A673 (cell line): ENCODE results near the gene PFDN2. TPM values are rescaled to one million over a fixed set of nuclear protein-coding genes. Genes with fewer than 3 reads are reported as not detected.

ENCODE experiments used
- BruUV-seq: library from RNA; stranded (reverse); fragments of 400-500 nt; replicated peaks from 2 replicates; lab custom pipeline; 2021; lab: Mats Ljungman, UMichigan
- CTCF ChIA-PET: fragments of 300-600 bp; sonication (Branson Sonifier 250); formaldehyde crosslinking; loops from one replicate; lab custom pipeline; 2022; ENCODE audit warnings: antibody characterized with exemption; lab: Charles Lee
- POLR2A ChIA-PET: fragments of 300-600 bp; sonication (Branson Sonifier 250); formaldehyde crosslinking; loops from one replicate; lab custom pipeline; 2022; ENCODE audit warnings: antibody characterized with exemption; ENCODE audit not compliant: low non-redundant PET; lab: Charles Lee
- DNase-seq: peaks from one replicate; pipeline ENCODE4 v3.0.0-alpha.2; 2015; ENCODE audit warnings: low spot score
- H3K27ac ChIP-seq: fragments of 200-600 bp; sonication (generic); 2 replicates; pipeline ENCODE4 v1.5.1; 2016; ENCODE audit warnings: mixed run types, low read depth, mild to moderate bottlenecking, mixed read lengths, antibody characterized with exemption, low read length; ENCODE audit not compliant: poor library complexity, severe bottlenecking
- H3K27me3 ChIP-seq: fragments of 200-600 bp; sonication (generic); replicated peaks from 2 replicates; pipeline ENCODE4 v1.6.1; 2017; ENCODE audit warnings: mixed run types, low read depth, mild to moderate bottlenecking, mixed read lengths, antibody characterized with exemption, low read length; ENCODE audit not compliant: insufficient read depth, poor library complexity
- H3K36me3 ChIP-seq: fragments of 200-600 bp; sonication (generic); 2 replicates; pipeline ENCODE4 v1.6.1; 2016; ENCODE audit warnings: mixed run types, mild to moderate bottlenecking, mixed read lengths, antibody characterized with exemption, low read length; ENCODE audit not compliant: insufficient read depth, poor library complexity, severe bottlenecking
- H3K4me1 ChIP-seq: fragments of 200-600 bp; sonication (generic); 2 replicates; pipeline ENCODE4 v1.6.1; 2017; ENCODE audit warnings: mixed run types, mild to moderate bottlenecking, mixed read lengths, antibody characterized with exemption, low read length; ENCODE audit not compliant: insufficient read depth, poor library complexity, severe bottlenecking
- H3K4me3 ChIP-seq: fragments of 200-600 bp; sonication (generic); 2 replicates; pipeline ENCODE4 v1.5.1; 2016; ENCODE audit warnings: low read depth, mixed run types, mild to moderate bottlenecking, mixed read lengths, low read length; ENCODE audit not compliant: poor library complexity, severe bottlenecking
- H3K9me3 ChIP-seq: fragments of 200-600 bp; sonication (generic); 2 replicates; pipeline ENCODE4 v1.6.1; 2016; ENCODE audit warnings: mixed run types, low read depth, mild to moderate bottlenecking, mixed read lengths, antibody characterized with exemption, low read length; ENCODE audit not compliant: poor library complexity, severe bottlenecking
- EZH2 ChIP-seq: fragments of 200-600 bp; sonication (generic); IDR thresholded peaks from 2 replicates; pipeline ENCODE4 v1.6.1; 2017; ENCODE audit warnings: borderline replicate concordance, low read depth, mild to moderate bottlenecking, mixed read lengths, antibody characterized with exemption, low read length; ENCODE audit not compliant: poor library complexity, severe bottlenecking
- intact Hi-C: fragments of 100-400 bp; cut with micrococcal nuclease; formaldehyde crosslinking; loops from one replicate; pipeline ENCODE4 v1.10.0; 2022; ENCODE audit not compliant: unreplicated experiment
- total RNA-seq: library from RNA; stranded (reverse); gene quantifications from 2 replicates; pipeline ENCODE4 v1.2.3, GENCODE V29; 2021
- TF ChIP-seq, protein P1 (sequence below): fragments of 300-800, 200-600 bp; sonication (generic); conservative IDR thresholded peaks from 2 replicates; pipeline ENCODE4 v1.5.1; 2017; ENCODE audit warnings: low read depth, mild to moderate bottlenecking, antibody characterized with exemption, low read length, moderate library complexity, mixed read lengths

Gene PFDN2
- total RNA-seq, 1 experiment from 2014 or later: 131 TPM

DNA sequence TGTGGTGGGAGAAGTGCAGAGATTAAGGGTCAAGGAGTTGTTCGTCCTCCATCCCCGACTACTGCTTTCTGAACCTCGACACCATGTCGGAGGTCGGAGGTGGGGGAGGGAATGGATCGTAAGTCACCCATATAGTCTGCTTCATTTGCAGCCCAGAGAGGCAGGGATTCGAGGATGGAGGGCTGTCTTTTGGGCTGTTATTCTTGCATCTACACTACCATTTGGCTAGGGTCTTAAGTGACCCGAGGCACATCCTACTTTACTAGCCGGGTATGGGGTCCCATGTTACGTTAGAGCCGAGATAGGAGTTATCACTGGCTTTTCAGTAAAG lies 42.0 kb upstream of the PFDN2 start:
- intact Hi-C loops: no loop called here
- Histone ChIP-seq H3K9me3 (no peaks in the 10 kb centered on the region), H3K36me3 (peaks cover 34% of the 10 kb centered on the region), H3K27me3 (no peaks in the 10 kb centered on the region), H3K4me1 (peaks cover 5% of the 10 kb centered on the region), H3K27ac (peak overlapping the region; percentile 92), H3K4me3 (peak overlapping the region; percentile 82)
- TF ChIP-seq EZH2: no peak
- TF ChIP-seq, protein P1, sequence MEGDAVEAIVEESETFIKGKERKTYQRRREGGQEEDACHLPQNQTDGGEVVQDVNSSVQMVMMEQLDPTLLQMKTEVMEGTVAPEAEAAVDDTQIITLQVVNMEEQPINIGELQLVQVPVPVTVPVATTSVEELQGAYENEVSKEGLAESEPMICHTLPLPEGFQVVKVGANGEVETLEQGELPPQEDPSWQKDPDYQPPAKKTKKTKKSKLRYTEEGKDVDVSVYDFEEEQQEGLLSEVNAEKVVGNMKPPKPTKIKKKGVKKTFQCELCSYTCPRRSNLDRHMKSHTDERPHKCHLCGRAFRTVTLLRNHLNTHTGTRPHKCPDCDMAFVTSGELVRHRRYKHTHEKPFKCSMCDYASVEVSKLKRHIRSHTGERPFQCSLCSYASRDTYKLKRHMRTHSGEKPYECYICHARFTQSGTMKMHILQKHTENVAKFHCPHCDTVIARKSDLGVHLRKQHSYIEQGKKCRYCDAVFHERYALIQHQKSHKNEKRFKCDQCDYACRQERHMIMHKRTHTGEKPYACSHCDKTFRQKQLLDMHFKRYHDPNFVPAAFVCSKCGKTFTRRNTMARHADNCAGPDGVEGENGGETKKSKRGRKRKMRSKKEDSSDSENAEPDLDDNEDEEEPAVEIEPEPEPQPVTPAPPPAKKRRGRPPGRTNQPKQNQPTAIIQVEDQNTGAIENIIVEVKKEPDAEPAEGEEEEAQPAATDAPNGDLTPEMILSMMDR: no peak
- TSS peak; percentile 27 for BruUV-seq
- ChIA-PET CTCF (no interaction called here), POLR2A (no interaction called here)
- DNase-seq: no peak

DNA sequence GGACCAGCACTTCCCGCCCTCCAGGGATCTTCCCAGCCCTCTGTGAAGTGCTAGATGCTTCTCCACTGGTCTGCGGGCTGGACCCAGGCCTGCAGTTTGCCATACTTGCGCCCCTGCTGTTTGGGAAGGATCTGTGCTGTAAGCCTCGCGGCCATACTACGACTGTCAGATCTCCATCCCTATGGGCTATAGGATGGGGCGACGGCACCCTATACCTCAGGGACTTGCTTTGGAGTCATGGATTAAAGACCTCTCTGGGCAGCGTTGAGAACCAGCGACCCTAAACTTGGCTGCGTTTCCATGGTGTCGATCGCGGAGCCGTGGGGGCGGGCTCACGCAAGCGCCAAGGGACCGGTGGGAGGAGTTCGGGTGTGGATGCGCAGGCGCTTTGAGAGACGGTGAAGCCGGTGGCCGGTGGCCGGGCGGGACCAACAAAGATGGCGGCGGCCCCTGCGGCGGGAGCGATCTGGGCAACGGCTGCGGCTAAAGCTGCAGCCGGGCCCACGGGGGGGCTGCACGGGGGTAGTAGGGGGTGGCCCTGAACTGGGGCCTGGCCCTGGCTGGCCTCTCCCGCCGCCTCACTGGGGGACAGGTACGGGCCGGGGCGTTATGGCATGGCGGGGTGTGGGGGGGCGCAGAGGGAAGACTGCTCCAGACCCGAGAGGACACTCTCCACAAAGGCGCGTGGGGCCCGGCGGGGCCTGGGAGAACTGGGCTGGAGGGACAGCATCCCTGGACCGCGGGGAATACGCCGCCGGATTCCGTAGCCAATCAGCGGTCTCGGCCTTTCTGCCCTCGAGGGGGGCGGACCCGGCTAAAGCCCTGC lies 41.5 kb upstream of the PFDN2 start, which contains the start of gene USP21:
USP21 (plus strand) TSS at position 414 of the 826 bp plus-strand sequence. CDS start 1,141 bp downstream, outside the sequence.
- H3K9me3 ChIP-seq: no peaks in the 10 kb centered on the region
- peak within 1 kb of the TSS; percentile 92 for H3K27ac ChIP-seq
- intact Hi-C loops: no loop called here
- peak; percentile 96 for DNase-seq
- POLR2A ChIA-PET: no interaction called here
- no peaks in the 10 kb centered on the region for H3K27me3 ChIP-seq
- peaks cover 34% of the 10 kb centered on the region for H3K36me3 ChIP-seq
- CTCF ChIA-PET: no interaction called here
- TF ChIP-seq, protein P1: no peak
- no peak for TF ChIP-seq EZH2
- peak within 1 kb of the TSS; percentile 82 for H3K4me3 ChIP-seq
- peaks cover 5% of the 10 kb centered on the region for H3K4me1 ChIP-seq
- BruUV-seq: no TSS peak

DNA sequence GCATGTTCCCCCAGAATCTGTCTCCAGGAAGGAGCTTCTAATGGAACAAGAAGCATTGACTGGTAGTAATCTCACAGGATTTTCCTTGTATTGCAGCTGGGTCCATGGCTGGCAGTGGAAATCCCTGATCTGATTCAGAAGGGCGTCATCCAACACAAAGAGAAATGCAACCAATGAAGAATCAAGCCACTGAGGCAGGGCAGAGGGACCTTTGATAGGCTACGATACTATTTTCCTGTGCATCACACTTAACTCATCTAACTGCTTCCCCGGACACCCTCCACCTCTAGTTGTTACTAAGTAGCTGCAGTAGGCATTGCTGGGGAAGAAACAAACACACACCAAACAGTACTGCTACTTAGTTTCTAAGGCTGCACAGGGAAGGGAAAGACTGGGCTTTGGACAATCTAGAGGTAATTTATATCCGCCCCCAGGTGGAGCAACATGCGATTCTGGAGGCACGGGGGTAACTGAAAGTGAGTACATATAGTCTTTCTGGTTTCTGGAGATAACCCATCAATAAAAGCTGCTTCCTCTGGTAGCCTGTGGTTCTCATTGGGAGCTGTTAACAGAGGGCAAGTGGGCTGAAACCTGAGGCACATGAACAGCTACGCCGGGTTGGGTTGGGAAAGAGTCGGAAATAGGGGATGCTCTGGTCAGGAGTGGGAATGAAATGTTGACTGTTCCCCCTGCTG lies 40.6 kb upstream of the PFDN2 start:
- Histone ChIP-seq H3K27ac (peak overlapping the region; percentile 92), H3K9me3 (no peaks in the 10 kb centered on the region), H3K4me3 (peak overlapping the region; percentile 82), H3K36me3 (peaks cover 28% of the 10 kb centered on the region), H3K4me1 (peaks cover 5% of the 10 kb centered on the region), H3K27me3 (no peaks in the 10 kb centered on the region)
- ChIA-PET POLR2A (no interaction called here), CTCF (no interaction called here)
- intact Hi-C loops: no loop called here
- no peak for TF ChIP-seq EZH2
- TF ChIP-seq, protein P1: no peak
- DNase-seq: no peak
- no TSS peak for BruUV-seq
